Neural crest cell (in vitro differentiated cells): Measurements from ENCODE around the gene MMAA. TPM values are rescaled to one million over a fixed set of nuclear protein-coding genes. Genes with fewer than 3 reads are reported as not detected.

Experiments
- DNase-seq: peaks from one replicate; pipeline ENCODE4 v3.0.0; 2021; ENCODE audit warnings: low read depth, mixed read lengths, low spot score
- H3K27ac Mint-ChIP-seq: one replicate; pipeline ENCODE4 v1.8.0; 2021; ENCODE audit warnings: mild to moderate bottlenecking, mixed read lengths; ENCODE audit not compliant: unreplicated experiment
- H3K27me3 Mint-ChIP-seq: 2 replicates; pipeline ENCODE4 v1.8.0; 2021; ENCODE audit warnings: low read depth, mild to moderate bottlenecking, mixed read lengths
- H3K36me3 Mint-ChIP-seq: 2 replicates; pipeline ENCODE4 v1.8.0; 2021; ENCODE audit warnings: low read depth, mild to moderate bottlenecking, mixed read lengths
- H3K4me1 Mint-ChIP-seq: 2 replicates; pipeline ENCODE4 v1.8.0; 2021; ENCODE audit warnings: mixed read lengths
- H3K4me3 Mint-ChIP-seq: one replicate; pipeline ENCODE4 v1.8.0; 2021; ENCODE audit warnings: mild to moderate bottlenecking, mixed read lengths
- H3K9me3 Mint-ChIP-seq: 2 replicates; pipeline ENCODE4 v1.8.0; 2021; ENCODE audit warnings: mixed read lengths
- total RNA-seq: library from RNA; stranded (reverse); gene quantifications from 2 replicates; pipeline ENCODE4 v1.2.1, GENCODE V29; 2021
- TF ChIP-seq, protein P1 (sequence below): fragments of 200-600 bp; sonication (generic); conservative IDR thresholded peaks from 2 replicates; pipeline ENCODE4 v1.5.0; 2021; ENCODE audit warnings: antibody characterized with exemption, mild to moderate bottlenecking

Gene MMAA
- total RNA-seq, 1 donor from 2014 or later: 4.9 TPM

- TF ChIP-seq, protein P1, sequence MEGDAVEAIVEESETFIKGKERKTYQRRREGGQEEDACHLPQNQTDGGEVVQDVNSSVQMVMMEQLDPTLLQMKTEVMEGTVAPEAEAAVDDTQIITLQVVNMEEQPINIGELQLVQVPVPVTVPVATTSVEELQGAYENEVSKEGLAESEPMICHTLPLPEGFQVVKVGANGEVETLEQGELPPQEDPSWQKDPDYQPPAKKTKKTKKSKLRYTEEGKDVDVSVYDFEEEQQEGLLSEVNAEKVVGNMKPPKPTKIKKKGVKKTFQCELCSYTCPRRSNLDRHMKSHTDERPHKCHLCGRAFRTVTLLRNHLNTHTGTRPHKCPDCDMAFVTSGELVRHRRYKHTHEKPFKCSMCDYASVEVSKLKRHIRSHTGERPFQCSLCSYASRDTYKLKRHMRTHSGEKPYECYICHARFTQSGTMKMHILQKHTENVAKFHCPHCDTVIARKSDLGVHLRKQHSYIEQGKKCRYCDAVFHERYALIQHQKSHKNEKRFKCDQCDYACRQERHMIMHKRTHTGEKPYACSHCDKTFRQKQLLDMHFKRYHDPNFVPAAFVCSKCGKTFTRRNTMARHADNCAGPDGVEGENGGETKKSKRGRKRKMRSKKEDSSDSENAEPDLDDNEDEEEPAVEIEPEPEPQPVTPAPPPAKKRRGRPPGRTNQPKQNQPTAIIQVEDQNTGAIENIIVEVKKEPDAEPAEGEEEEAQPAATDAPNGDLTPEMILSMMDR: no peak
- Mint-ChIP-seq H3K36me3 (peaks cover 5% of the 10 kb centered on the region), H3K27ac (peak overlapping the region; percentile 32), H3K27me3 (peaks cover 11% of the 10 kb centered on the region), H3K9me3 (peaks cover 12% of the 10 kb centered on the region), H3K4me3 (no peak overlapping the region), H3K4me1 (no peaks in the 10 kb centered on the region)
- DNase-seq: no peak
Measured at GRCh38 chr4:145589916-145590702, 29.1 kb upstream of the MMAA start.

DNA sequence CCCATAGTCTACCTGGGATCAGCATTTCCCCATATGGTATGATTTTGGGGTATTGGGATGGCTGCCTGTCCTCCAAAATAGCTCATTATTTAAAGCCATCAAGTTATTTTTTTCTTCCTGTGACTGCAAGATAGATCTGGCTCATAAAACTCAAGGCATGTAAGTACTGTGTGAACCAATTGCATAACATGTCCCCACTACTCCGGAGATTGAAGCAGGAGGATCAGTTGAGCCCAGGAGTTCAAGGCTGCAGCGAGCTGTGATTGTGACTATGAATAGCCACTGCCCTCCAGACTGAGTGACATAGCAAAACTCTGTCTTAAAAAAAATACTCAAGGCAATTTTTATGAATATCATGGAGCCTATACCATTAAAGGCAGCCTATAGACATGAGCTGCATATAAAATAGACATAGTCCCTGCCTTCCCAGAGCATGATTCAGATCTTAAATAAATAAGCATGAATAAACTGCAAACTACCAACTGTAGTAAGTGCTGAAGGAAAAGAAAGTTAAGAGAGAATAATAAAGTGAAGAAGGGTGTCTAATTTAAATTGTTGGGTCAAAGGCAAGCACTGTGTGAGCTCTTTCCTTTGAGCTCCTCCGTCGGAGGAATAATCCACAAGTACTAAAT lies 16.9 kb upstream of the MMAA start:
- peaks cover 4% of the 10 kb centered on the region for H3K27me3 Mint-ChIP-seq
- no peak overlapping the region for H3K4me3 Mint-ChIP-seq
- H3K27ac Mint-ChIP-seq: no peak overlapping the region
- H3K36me3 Mint-ChIP-seq: peaks cover 2% of the 10 kb centered on the region
- peaks cover 7% of the 10 kb centered on the region for H3K9me3 Mint-ChIP-seq
- H3K4me1 Mint-ChIP-seq: no peaks in the 10 kb centered on the region
- TF ChIP-seq, protein P1: no peak
- DNase-seq: no peak

GRCh38 chr4:145605941-145606340 lies 13.2 kb upstream of the MMAA start:
- peaks cover 2% of the 10 kb centered on the region for H3K36me3 Mint-ChIP-seq
- TF ChIP-seq, protein P1: no peak
- peaks cover under 1% of the 10 kb centered on the region for H3K27me3 Mint-ChIP-seq
- no peaks in the 10 kb centered on the region for H3K4me1 Mint-ChIP-seq
- H3K4me3 Mint-ChIP-seq: no peak overlapping the region
- no peak overlapping the region for H3K27ac Mint-ChIP-seq
- no peak for DNase-seq
- peaks cover 5% of the 10 kb centered on the region for H3K9me3 Mint-ChIP-seq

- Mint-ChIP-seq H3K27me3 (peaks cover 3% of the 10 kb centered on the region), H3K36me3 (peaks cover 2% of the 10 kb centered on the region), H3K4me1 (no peaks in the 10 kb centered on the region), H3K4me3 (no peak overlapping the region), H3K27ac (no peak overlapping the region), H3K9me3 (peaks cover 5% of the 10 kb centered on the region)
- TF ChIP-seq, protein P1: peak; percentile 90
- DNase-seq: peak; percentile 68
Measured at GRCh38 chr4:145609481-145610427, 9.4 kb upstream of the MMAA start.

DNA sequence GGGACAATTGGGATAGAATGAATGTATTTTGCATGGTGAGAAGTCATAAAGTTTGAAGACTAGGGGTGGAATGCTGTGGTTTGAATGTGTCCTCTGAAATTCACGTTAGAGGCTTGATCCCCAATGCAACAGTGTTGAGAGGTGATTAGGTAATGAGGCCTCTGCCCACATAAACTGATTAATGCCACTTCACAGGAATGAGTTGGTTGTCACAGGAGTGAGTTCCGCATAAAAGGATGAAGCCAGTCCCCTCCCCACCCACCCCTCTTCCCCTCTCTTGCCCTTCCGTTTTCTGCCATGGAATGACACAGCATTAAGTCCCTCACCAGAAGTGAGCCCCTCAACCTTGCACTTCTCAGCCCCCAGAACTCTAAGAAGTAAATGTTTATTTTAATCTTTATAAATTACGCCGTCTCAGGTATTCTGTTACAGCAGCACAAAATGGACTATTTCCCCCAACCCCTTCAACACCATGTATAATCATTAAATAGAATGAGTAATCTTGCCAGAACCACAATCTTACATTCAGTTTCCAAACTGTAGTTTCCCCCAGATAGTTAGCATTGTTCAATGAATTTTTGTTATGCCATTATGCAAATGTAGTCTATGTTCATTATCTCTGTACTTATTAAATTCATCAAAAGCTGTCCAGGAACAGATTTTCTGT lies 5.5 kb upstream of the MMAA start:
- TF ChIP-seq, protein P1: no peak
- Mint-ChIP-seq H3K27me3 (peaks cover 3% of the 10 kb centered on the region), H3K4me1 (peaks cover 11% of the 10 kb centered on the region), H3K27ac (peak overlapping the region; percentile 27), H3K36me3 (no peaks in the 10 kb centered on the region), H3K4me3 (no peak overlapping the region), H3K9me3 (no peaks in the 10 kb centered on the region)
- DNase-seq: no peak
